ENCODE measurements around the gene VWA8.

GRCh38 chr13:41709511-41709910, 251.4 kb downstream of the VWA8 start:
- TF ChIP-seq CTCF (IDR thresholded peaks at IDR 0.05; ENCODE audit: low read depth, low read length) (no peak), EZH2phosphoT487 (IDR thresholded peaks at IDR 0.05; ENCODE audit: low read depth) (no peak)

All from OCI-LY3 (cell line).